EL (cell line): ENCODE results near the gene STAB2.

Experiments
- DNase-seq: peaks from one replicate; pipeline ENCODE4 v3.0.0-alpha.2; 2016

The STAB2 gene

DNA sequence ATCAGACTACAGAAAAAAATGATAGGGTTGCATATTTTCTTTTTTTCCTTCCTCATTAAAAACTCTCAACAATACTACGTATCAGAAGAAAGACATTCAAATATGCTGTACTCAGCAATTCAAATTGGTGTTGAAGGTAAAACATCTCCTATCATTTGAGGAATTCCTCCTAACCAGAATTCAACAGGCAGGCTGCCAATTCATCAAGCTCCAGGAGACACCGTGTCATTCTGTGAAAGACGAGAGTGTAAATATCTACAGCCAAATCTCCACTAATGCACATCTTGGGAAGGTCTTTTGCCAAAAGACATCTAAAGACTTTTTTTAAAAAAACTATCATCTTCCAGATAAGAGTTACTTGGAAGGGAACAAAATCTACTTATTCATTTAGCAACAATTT, 227.4 kb downstream of the STAB2 start:
- DNase-seq: no peak
